Activated CD8-positive, alpha-beta memory T cell treated with anti-CD3 and anti-CD28 coated beads, Interleukin-2, amount 50 U/mL, for 4 hours (primary cell): ENCODE measurements around the gene TRPM6.

ENCODE experiments used
- DNase-seq: peaks from one replicate; pipeline ENCODE4 v3.0.0-alpha.2; 2020

Gene TRPM6

DNA sequence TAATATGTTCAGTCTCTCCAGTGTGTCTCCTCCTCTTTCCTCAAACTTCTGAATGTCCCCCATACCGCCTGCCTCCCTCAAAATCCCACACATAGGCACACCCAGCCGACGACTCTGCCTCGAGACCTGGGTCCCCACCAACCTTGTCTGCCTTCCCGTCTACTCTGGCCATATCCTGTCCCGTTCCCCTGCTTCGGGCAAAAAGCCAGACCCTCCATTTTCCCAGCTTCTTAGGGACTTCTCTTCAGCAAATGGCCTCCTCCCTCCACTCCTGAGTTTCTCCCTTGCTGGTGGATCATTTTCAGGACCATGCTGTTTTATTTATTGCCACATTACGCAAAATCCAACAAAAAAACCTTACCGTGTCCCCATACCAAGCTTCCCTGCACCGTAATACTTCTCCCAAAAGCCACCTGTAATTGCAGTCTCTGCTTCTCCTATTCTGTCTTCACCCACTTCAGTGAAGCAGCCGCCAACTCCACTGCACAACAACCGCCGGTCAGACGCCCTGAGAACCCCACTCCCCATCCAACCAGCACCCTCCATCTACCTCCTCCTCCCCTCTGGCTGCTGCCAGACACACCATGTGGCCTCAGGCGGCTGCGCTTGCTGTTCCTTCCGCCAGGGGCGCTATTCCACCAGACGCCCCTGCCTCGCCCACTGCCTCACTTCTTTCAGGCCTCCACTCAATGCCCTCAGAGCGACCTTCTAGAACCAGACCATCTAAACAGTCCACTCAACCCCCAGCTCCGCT lies 117.0 kb downstream of the TRPM6 start:
- DNase-seq: peak; percentile 36

DNA sequence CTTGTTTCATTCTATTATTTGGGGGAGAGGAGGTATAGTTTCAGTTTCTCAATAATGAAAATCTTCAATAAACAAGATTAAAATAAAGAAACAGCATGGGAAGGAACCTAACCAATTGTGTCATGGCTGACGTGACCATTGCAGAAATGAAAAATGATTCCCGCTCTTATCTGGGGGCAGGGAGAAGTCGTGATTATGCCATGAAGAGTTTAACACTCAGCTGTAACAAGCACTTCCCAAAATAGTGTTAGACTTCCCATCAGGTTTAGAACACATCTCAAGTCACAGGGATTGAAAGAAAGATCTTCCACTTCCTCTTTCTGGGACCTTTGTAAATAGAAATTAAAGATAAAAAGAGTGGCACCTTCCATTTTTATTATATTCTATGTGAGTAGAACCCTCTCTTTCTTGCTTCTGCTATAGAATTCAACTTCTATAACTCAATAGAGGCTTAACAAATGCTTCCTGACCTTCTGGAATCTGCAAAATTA lies 122.2 kb downstream of the TRPM6 start:
- no peak for DNase-seq

GRCh38 chr9:74762950-74763349 lies 124.8 kb downstream of the TRPM6 start:
- DNase-seq: no peak

DNA sequence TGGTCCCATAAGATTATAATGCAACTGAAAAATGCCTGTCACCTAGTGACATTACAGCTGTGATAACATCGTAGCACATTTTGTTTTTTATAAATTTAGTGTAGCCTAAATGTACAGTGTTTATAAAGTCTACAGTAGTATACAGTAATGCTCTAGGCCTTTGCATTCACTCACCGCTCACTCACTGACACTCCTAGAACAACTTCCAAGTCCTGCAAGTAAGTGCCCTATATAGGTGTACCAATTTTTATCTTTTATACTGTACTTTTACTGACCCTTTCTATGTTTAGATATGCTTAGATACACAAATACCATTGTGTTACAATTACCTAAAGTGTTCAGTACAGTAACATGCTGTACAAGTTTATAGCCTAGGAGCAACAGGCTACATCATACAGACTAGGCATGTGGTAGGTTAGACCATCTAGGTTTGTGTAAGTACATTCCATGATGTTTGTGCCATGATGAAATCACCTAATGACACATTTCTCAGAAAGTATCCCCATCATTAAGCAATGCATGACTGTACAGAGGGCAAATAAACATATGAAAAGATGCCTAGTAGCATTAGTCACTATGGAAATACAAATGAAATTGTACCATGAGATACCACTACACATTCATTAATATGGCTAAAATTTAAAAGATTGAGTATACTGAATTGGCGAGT lies 127.6 kb downstream of the TRPM6 start:
- no peak for DNase-seq

GRCh38 chr9:74755999-74756398 lies 131.7 kb downstream of the TRPM6 start:
- DNase-seq: no peak

DNA sequence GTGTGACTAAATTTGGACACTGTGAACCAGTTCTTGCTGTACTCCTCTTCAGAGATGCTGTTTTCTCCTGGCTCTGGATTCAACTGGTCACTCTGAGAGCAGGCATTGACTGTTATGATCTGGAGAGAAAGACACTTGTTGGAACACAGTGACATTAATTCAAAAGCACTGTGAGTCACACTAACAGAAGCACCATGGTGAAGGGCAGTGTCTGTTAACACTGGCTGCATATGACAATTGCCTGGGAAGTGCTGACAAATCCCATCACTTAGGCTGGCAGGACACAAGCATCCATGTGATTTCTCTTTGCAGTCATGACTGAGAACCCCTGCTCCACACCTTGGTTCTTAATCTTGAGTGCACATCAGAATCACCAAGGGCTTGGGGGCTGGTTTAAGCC lies 132.4 kb downstream of the TRPM6 start:
- DNase-seq: no peak

- DNase-seq: no peak
Measured at GRCh38 chr9:74753650-74754049, 134.1 kb downstream of the TRPM6 start.

DNA sequence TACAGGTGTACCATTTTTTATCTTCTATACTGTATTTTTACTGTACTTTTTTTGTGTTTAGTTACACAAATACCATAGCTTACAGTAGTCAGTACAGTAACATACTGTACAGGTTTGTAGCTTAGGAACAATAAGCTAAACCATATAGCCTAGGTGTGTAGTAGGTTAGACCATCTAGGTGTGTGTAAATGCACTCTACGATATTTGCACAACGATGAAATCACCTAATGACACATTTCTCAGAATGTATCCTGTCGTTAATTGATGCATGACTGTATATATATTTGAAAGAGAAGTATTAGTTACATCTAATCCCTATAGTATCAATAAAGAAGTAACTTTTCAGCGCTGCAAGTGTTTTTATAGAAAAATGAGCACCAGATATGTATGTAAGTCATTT lies 138.8 kb downstream of the TRPM6 start:
- DNase-seq: no peak

DNA sequence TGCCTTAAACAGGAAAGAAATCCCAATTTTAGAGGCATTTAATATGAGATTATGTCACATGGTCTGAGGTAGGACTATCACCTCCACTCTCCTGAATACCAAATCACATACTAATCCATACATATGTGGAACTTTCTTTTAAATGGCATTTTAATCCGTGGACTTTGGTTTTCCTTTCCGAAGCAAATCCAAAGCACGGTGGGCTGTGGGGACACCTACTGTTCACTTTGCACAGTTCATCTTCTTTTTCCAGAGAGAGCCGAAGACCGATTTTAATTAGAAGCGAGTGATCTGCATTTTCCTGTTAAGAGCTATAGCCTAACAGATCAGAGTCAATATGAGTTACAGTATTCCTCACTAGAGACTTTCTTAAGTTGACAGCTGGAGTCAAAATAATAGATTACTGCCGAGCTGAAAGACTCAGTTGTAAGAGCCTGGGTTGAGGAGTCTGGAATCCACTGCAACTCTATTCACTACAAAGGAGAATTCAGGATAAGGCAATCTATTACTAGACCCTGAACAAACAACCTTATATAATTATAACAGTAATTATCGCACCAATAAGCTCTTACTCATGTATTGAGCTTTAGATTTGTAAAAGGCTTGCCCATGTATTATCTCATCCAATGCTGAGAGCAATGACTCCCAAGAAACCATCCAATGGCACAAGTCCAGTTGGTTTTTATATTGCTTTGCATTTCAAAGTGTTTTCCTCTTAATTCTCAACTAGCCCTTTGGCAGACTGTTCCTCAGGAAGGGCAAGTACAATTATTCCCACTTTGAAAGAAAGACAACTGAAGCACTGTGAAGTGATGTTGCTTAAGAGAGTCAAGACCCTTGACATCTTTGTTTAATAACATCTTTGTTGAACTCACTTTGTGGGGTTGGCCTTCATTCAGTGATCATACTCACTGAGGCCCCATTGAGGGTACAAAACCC lies 144.7 kb downstream of the TRPM6 start:
- DNase-seq: no peak

DNA sequence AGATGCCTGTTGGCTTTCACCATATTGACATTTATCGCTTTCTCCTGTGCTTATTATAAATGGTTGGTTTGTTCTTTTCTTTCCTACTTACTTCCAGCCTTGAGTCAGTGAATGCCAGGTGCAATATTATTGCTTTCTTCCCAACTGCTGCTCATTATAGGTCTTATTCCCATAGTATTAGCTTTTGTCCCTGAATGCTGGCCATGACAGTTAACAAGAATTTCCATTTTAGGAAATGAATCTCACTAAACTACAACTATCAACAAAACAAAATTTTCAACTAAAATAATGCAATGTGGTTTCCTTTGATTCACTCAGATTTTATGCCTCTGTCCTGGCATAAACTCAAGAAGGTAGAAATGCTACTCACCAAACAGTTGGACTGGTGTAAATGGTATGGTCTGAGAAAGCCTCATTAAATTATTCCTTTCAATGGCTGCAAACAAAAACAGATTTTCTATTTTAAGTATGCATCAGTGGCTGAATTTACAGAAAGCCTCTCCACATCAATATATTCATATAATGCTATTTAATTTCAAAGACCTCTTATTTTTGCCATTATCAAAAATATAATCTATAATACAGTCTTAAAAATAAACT lies 145.4 kb downstream of the TRPM6 start:
- DNase-seq: no peak

GRCh38 chr9:74736646-74737045 lies 151.1 kb downstream of the TRPM6 start:
- DNase-seq: no peak

- no peak for DNase-seq
Measured at GRCh38 chr9:74735761-74736160, 152.0 kb downstream of the TRPM6 start.

DNA sequence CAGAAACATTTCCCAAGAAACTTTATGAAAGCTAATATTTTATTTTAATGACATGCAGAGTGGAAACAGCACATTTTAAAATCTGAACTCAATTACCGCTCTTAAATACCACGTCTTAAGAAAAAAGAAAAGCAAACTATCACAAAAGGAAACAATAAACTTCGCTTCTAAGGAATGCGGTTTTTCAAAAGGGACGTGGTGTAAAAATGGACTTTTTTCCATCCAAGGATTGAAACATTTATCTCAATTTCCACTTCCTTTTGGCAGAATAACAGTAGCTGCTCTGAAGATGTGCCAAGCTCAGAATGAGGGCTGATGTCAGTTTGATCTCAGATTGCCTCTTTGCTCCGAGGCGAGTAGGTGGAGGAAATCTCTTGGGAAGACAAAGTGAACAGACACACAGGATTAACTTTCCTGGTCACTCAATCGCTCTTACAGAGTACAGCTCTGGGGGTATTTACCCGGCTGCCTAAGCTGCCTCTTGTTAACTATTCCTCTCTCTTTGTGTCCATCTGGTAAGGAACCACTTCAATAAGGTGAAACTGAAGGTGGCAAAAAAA lies 158.5 kb downstream of the TRPM6 start:
- no peak for DNase-seq

DNA sequence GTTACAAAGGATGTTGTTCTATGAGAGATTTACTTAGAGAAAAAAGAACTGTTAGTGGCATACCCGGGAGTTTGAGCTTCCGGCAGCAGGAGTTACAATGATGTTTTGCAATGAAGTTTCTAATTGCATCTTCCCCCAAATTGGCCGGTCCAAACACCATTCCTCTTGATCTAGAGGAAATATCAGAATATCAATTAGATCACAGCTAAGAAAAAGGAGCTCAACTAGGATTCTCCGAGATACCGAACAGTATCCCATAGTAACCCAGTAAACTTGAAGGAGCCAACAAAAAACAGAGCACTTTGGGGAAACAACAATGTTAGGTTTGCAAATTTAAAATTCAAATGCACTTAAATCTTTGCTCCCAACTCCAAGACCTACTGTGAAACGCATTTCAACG lies 159.5 kb downstream of the TRPM6 start:
- no peak for DNase-seq

DNA sequence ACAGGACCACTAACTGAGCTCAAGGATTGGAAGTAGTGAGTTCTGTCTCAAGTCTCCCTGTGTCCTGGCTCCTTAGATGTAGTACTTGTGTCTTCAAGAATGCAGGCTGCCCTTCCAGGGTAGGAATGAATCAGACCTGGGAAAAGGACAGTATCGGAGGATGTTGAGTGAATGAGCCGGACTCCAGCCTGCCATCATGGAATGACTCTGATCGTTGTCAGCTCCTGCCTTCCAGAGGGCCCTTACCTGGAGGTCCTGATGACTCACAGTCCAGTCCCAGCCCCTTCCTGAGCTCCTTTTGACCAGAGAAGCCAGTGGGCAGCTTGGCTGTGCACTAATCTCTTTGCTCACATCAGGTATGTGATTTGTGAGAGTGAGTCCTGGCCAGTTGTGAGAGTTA lies 161.1 kb downstream of the TRPM6 start:
- DNase-seq: no peak

DNA sequence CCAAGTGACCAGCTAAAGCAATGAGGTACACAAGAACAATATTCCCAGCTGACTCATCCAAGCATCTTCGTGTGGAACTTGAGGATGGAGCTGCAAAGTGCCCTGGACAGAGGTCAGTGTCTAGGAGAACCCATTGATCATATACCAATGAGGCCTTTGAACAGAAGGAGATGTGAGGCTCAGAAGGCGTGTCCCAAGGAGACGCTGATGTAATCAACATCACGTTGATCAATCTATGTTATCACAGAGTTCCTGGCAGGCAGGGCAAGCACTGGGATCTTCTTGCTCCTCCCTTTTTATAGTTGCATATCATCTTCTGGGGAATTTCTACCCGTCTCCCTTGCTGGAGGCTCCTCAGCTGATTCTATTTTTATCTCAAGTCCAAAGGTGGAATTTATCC lies 163.4 kb downstream of the TRPM6 start:
- no peak for DNase-seq

- DNase-seq: no peak
Measured at GRCh38 chr9:74721696-74722660, 165.7 kb downstream of the TRPM6 start.

- DNase-seq: no peak
Measured at GRCh38 chr9:74719306-74719705, 168.4 kb downstream of the TRPM6 start.

DNA sequence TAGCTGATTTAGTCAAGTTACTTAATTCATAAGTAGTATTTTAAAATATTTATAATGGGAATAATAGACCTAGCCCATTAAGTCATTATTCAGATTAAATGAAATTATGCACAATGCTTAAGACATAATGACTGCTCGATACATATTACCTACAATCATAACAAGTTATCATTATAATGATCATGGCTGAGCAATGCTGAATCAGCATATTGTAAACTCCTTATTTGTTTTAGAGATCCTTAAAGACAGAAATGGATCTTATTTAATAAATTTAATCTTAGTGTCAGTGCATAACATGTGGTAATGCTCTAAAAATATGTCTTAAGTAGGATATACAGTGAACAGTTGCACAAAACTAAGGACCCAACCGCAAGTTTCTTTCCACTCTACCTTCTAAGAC lies 169.0 kb downstream of the TRPM6 start:
- no peak for DNase-seq

DNA sequence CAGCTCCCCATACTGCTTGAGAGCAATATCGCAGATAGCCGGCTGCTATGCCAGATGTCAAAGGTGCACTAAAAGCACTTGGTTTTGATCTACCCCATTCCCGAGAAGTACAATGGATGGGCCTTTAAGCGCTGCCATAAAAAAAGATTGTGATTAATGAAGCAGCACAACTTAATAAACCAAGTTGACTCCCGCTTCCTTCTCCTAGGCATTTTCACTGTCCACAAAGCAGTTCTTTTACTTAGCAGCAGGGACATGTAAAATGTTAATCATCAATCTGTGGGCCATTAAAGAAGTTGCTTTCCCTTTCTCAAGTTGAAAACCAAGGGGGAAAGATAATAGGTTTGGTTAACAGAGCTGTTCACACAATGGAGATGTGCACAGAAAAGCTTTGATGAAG lies 176.4 kb downstream of the TRPM6 start:
- DNase-seq: no peak

- DNase-seq: no peak
Measured at GRCh38 chr9:74697535-74697934, 190.2 kb downstream of the TRPM6 start.
